WTC11 (cell line): Measurements from ENCODE around the gene PEX11B. TPM values are rescaled to one million over a fixed set of nuclear protein-coding genes. Genes with fewer than 3 reads are reported as not detected.
A peak's percentile ranks its signal among the peaks of the same experiment; 100 is the strongest.

Experiments used
- ATAC-seq: fragments of 200-7000 bp; cut with Tn5 transposase; 2 replicates; pipeline ENCODE4 v1.10.0; 2021; ENCODE audit warnings: mild to moderate bottlenecking, moderate library complexity
- CTCF ChIA-PET: fragments of 300-600 bp; sonication (Branson Sonifier 250); formaldehyde crosslinking; loops from one replicate; lab custom pipeline; 2021; ENCODE audit warnings: antibody characterized with exemption; lab: Charles Lee
- POLR2A ChIA-PET: fragments of 350-600 bp; sonication (Branson Sonifier 250); formaldehyde crosslinking; loops from one replicate; lab custom pipeline; 2021; ENCODE audit warnings: antibody characterized with exemption; lab: Charles Lee
- DNase-seq: peaks from one replicate; pipeline ENCODE4 v3.0.0; 2021; ENCODE audit warnings: low spot score
- H3K27ac Mint-ChIP-seq: 2 replicates; pipeline ENCODE4 v1.8.0; 2021; ENCODE audit warnings: mixed read lengths
- H3K27me3 Mint-ChIP-seq: 2 replicates; pipeline ENCODE4 v1.8.0; 2021; ENCODE audit warnings: low read depth, mild to moderate bottlenecking, moderate library complexity, mixed read lengths
- H3K36me3 Mint-ChIP-seq: 2 replicates; pipeline ENCODE4 v1.8.0; 2021; ENCODE audit warnings: mixed read lengths
- H3K4me1 Mint-ChIP-seq: 2 replicates; pipeline ENCODE4 v1.8.0; 2022; ENCODE audit warnings: mixed read lengths
- H3K4me3 Mint-ChIP-seq: 2 replicates; pipeline ENCODE4 v1.8.0; 2021; ENCODE audit warnings: mild to moderate bottlenecking, moderate library complexity, mixed read lengths
- H3K9me3 Mint-ChIP-seq: 2 replicates; pipeline ENCODE4 v1.8.0; 2021; ENCODE audit warnings: mixed read lengths
- ELF4 ChIP-seq: sonication (generic); formaldehyde crosslinking; IDR thresholded peaks from 2 replicates; pipeline ENCODE4 v1.8.1; 2022; ENCODE audit warnings: low read depth, mild to moderate bottlenecking, moderate library complexity, missing genetic modification reagents
- MYBL2 ChIP-seq: sonication (generic); formaldehyde crosslinking; IDR thresholded peaks from 2 replicates; pipeline ENCODE4 v1.8.1; 2023; ENCODE audit warnings: mild to moderate bottlenecking, moderate library complexity, missing genetic modification reagents
- ZNF416 ChIP-seq: fragments of 250-450 bp; sonication (Bioruptor Pico); IDR thresholded peaks from 2 replicates; pipeline ENCODE4 v1.9.0; 2021; ENCODE audit warnings: mild to moderate bottlenecking, inconsistent platforms
- total RNA-seq: library from RNA; stranded (reverse); gene quantifications from 3 replicates; pipeline ENCODE4 v1.2.3, GENCODE V29; 2021
- TF ChIP-seq, protein P1 (sequence below): sonication (generic); formaldehyde crosslinking; IDR thresholded peaks from 2 replicates; pipeline ENCODE4 v1.8.0; 2022; ENCODE audit warnings: missing genetic modification reagents
- TF ChIP-seq, protein P2 (sequence below): fragments of 250-450 bp; sonication (Bioruptor Pico); conservative IDR thresholded peaks from 2 replicates; pipeline ENCODE4 v1.9.0; 2021; ENCODE audit warnings: mild to moderate bottlenecking
- TF ChIP-seq, protein P3 (sequence below): sonication (generic); formaldehyde crosslinking; IDR thresholded peaks from 2 replicates; pipeline ENCODE4 v1.8.1; 2023; ENCODE audit warnings: mild to moderate bottlenecking, missing genetic modification reagents, moderate library complexity
- TF ChIP-seq, protein P4 (sequence below): sonication (generic); formaldehyde crosslinking; conservative IDR thresholded peaks from 2 replicates; pipeline ENCODE4 v1.8.1; 2022; ENCODE audit warnings: mild to moderate bottlenecking, missing genetic modification reagents
- TF ChIP-seq, protein P5 (sequence below): sonication (generic); formaldehyde crosslinking; IDR thresholded peaks from 2 replicates; pipeline ENCODE4 v1.8.0; 2023; ENCODE audit warnings: missing genetic modification reagents
- TF ChIP-seq, protein P6 (sequence below): sonication (generic); formaldehyde crosslinking; IDR thresholded peaks from 2 replicates; pipeline ENCODE4 v1.8.0; 2022; ENCODE audit warnings: mild to moderate bottlenecking, missing genetic modification reagents
- TF ChIP-seq, protein P7 (sequence below): fragments of 250-450 bp; sonication (Bioruptor Pico); IDR thresholded peaks from 2 replicates; pipeline ENCODE4 v2.1.2; 2022; ENCODE audit warnings: mild to moderate bottlenecking, moderate library complexity

Gene PEX11B
- total RNA-seq, 1 experiment from 2014 or later = 11.8 TPM

DNA sequence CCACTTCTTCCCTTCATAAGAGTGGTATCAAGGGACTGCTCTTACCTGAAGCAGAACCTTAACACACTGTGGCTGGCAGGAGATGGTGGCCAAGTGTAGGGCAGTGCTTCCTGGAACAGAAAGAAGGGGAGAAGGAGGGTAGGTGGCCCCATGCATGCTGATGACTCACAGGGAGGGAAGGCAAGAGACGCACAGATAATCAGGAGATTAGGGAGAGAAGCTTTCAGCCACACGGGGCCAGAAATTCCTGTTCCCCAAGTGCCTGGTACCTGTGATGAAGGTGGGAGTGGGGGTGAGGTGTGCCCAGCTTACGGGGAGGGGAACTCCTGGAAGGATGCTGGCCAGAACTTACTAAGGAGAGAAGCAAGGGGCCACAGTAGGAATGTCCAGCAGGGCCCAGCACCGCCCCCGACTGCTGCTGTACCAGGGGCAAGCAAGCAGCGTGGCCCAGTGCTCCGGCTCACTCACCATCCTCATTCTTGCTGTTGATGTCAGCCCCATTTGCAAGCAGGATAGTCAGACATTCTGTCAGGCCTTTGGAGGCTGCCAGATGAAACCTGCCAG is 40.5 kb downstream of the PEX11B start:
- no peaks in the 10 kb centered on the region for H3K36me3 Mint-ChIP-seq
- POLR2A ChIA-PET = interaction anchor here (1.0 kb wide), 1 partner anchor 19 kb away, joined by 4 read pairs; the partner anchor contains the start of gene PIAS3
- no peak overlapping the region for H3K27ac Mint-ChIP-seq
- ATAC-seq = 0 out of 2 replicates have a peak, but pooled peaks have one; percentile 16
- peaks cover 24% of the 10 kb centered on the region for H3K4me1 Mint-ChIP-seq
- peaks cover 31% of the 10 kb centered on the region for H3K27me3 Mint-ChIP-seq
- no peaks in the 10 kb centered on the region for H3K9me3 Mint-ChIP-seq
- TF ChIP-seq MYBL2 (CRISPR knock-in tag) = no peak
- TF ChIP-seq, protein P1, sequence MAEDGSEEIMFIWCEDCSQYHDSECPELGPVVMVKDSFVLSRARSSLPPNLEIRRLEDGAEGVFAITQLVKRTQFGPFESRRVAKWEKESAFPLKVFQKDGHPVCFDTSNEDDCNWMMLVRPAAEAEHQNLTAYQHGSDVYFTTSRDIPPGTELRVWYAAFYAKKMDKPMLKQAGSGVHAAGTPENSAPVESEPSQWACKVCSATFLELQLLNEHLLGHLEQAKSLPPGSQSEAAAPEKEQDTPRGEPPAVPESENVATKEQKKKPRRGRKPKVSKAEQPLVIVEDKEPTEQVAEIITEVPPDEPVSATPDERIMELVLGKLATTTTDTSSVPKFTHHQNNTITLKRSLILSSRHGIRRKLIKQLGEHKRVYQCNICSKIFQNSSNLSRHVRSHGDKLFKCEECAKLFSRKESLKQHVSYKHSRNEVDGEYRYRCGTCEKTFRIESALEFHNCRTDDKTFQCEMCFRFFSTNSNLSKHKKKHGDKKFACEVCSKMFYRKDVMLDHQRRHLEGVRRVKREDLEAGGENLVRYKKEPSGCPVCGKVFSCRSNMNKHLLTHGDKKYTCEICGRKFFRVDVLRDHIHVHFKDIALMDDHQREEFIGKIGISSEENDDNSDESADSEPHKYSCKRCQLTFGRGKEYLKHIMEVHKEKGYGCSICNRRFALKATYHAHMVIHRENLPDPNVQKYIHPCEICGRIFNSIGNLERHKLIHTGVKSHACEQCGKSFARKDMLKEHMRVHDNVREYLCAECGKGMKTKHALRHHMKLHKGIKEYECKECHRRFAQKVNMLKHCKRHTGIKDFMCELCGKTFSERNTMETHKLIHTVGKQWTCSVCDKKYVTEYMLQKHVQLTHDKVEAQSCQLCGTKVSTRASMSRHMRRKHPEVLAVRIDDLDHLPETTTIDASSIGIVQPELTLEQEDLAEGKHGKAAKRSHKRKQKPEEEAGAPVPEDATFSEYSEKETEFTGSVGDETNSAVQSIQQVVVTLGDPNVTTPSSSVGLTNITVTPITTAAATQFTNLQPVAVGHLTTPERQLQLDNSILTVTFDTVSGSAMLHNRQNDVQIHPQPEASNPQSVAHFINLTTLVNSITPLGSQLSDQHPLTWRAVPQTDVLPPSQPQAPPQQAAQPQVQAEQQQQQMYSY (CRISPR knock-in tag) = no peak
- TF ChIP-seq, all 79 proteins: peak for 0
- DNase-seq = no peak
- CTCF ChIA-PET = interaction anchor here (3.3 to 4.5 kb wide), 2 partner anchors 14 to 32 kb away, joined by 22 to 45 read pairs; partner anchors contain the start of gene NUDT17
- H3K4me3 Mint-ChIP-seq = no peak overlapping the region

DNA sequence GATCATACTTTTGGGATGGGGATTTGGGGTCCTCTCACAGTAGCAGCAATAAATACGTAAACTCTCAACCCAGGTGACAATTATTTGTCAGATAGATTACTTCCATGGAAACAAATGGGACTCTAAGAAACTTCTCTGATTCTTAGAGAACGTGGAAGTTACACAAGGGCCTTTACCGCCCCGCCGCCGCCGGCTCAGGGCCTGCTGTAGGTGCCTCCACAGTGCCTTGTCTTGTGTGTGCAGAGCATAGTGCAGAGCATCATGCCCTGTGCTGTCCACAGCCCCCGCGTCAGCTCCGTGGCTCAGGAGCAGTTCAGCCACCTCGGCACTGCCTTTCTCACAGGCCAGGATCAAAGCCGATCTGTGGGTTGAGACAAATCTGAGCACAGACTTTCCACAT is 43.9 kb downstream of the PEX11B start:
- DNase-seq (no peak), ATAC-seq (no peak)
- TF ChIP-seq, protein P2, sequence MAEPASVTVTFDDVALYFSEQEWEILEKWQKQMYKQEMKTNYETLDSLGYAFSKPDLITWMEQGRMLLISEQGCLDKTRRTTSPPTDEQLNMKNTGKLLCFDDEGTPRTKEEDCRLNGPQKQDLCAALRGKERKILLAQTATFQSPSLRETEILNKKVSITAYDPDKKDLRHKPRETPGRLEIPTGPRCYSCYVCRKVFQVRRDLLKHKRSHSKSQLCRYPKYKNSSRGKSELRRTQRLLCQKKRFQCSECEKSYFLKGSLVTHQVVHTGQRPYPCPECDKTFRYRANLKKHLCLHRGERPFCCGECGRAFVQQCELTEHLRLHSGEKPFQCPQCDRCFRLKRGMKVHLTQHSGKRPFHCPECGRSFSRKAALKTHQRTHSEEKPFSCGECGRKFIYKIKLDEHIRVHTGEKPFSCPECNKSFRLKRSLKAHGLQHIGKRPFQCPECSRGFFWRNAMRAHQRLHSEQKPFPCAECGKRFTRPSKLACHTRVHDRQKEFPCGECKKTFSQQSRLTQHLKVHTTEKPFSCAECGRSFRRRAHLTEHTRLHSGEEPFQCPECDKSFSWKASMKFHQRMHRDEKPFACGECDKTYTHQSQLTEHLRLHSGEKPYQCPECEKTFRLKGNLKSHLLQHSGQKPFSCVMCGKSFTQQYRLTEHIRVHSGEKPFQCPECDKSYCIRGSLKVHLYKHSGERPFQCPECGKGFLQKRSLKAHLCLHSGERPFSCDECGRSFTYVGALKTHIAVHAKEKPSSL (CRISPR knock-in tag) = no peak
- TF ChIP-seq, protein P3, sequence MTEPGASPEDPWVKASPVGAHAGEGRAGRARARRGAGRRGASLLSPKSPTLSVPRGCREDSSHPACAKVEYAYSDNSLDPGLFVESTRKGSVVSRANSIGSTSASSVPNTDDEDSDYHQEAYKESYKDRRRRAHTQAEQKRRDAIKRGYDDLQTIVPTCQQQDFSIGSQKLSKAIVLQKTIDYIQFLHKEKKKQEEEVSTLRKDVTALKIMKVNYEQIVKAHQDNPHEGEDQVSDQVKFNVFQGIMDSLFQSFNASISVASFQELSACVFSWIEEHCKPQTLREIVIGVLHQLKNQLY (CRISPR knock-in tag) = no peak
- no peak for TF ChIP-seq ELF4 (CRISPR knock-in tag)
- no peak for TF ChIP-seq ZNF416
- TF ChIP-seq, protein P4, sequence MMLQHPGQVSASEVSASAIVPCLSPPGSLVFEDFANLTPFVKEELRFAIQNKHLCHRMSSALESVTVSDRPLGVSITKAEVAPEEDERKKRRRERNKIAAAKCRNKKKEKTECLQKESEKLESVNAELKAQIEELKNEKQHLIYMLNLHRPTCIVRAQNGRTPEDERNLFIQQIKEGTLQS (CRISPR knock-in tag) = no peak
- TF ChIP-seq, protein P5, sequence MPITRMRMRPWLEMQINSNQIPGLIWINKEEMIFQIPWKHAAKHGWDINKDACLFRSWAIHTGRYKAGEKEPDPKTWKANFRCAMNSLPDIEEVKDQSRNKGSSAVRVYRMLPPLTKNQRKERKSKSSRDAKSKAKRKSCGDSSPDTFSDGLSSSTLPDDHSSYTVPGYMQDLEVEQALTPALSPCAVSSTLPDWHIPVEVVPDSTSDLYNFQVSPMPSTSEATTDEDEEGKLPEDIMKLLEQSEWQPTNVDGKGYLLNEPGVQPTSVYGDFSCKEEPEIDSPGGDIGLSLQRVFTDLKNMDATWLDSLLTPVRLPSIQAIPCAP (CRISPR knock-in tag) = no peak
- TF ChIP-seq, protein P6, sequence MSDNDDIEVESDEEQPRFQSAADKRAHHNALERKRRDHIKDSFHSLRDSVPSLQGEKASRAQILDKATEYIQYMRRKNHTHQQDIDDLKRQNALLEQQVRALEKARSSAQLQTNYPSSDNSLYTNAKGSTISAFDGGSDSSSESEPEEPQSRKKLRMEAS (CRISPR knock-in tag) = no peak
- TF ChIP-seq, protein P7, sequence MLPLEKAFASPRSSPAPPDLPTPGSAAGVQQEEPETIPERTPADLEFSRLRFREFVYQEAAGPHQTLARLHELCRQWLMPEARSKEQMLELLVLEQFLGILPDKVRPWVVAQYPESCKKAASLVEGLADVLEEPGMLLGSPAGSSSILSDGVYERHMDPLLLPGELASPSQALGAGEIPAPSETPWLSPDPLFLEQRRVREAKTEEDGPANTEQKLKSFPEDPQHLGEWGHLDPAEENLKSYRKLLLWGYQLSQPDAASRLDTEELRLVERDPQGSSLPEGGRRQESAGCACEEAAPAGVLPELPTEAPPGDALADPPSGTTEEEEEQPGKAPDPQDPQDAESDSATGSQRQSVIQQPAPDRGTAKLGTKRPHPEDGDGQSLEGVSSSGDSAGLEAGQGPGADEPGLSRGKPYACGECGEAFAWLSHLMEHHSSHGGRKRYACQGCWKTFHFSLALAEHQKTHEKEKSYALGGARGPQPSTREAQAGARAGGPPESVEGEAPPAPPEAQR = no peak
- H3K27ac Mint-ChIP-seq = no peak overlapping the region
- H3K9me3 Mint-ChIP-seq = no peaks in the 10 kb centered on the region
- H3K4me1 Mint-ChIP-seq = peaks cover 32% of the 10 kb centered on the region
- no peak overlapping the region for H3K4me3 Mint-ChIP-seq
- CTCF ChIA-PET = no interaction called here
- H3K36me3 Mint-ChIP-seq = no peaks in the 10 kb centered on the region
- peaks cover 39% of the 10 kb centered on the region for H3K27me3 Mint-ChIP-seq
- POLR2A ChIA-PET = no interaction called here
